ENCODE data around the gene TRIP11.
"Not testable (repeated sequence)": the region's sequence is repeated elsewhere in the genome, so short reads cannot be mapped to it uniquely, and the experiment has no call there.

GRCh38 chr14:92045904-92046303 lies 6.0 kb upstream of the TRIP11 start:
- not testable (repeated sequence) for TF ChIP-seq CTCF (conservative IDR thresholded peaks at IDR 0.05; ENCODE audit: low read length); EZH2phosphoT487 (IDR thresholded peaks at IDR 0.05; ENCODE audit: borderline replicate concordance)
